SKM-1 treated with dmso at 0.1 percent for 144 hours (cell line): ENCODE results near the gene DNM1L.

Source experiments
- DNase-seq: peaks from one replicate; lab custom pipeline; 2025; ENCODE audit not compliant: unreplicated experiment; lab: John Stamatoyannopoulos, UW

The DNM1L gene

DNA sequence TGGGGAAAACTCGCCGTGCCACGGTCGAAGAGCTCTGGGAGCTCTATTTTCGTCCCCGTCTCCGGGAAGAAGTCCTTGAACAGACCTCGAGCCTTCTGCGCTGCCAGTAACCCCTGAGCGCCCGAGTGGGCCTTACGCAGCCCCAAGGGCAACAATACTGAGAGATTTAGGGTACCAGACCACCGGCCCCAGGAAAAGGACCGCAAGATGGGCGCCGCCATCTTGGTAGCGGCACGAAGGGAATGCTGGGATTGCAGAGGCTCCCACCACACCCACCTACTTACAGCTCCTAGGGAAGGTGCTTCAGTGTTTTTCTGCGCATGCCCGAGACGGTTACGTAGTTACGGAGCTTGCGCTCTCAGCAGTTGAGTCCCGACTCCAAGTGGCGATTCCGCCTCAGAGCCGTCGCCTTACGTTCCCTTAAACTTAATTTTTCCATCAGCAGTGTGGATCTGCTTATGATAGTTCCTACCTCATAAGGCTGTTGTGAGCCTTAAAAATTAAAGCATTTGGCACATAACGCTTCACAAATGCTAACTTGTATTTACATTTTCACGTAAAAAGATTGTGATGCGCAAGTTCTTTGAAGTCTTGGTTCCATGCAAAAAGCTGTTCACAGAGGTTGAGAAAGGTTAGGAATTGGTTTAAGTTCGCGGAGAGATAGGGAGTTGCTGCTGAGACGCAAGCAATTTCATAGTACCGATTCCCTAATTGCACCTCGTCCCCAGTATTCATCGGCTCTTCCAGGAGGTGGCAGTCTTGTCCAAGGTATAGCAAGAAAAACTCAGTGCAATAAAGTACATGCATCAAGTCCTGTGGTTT is 76.8 kb downstream of the DNM1L start, which contains the start of gene YARS2:
Gene YARS2 (minus strand): TSS at position 244 of the 822 bp plus-strand sequence. CDS start 23 bp downstream, at position 221.
- DNase-seq: peak; percentile 72

DNA sequence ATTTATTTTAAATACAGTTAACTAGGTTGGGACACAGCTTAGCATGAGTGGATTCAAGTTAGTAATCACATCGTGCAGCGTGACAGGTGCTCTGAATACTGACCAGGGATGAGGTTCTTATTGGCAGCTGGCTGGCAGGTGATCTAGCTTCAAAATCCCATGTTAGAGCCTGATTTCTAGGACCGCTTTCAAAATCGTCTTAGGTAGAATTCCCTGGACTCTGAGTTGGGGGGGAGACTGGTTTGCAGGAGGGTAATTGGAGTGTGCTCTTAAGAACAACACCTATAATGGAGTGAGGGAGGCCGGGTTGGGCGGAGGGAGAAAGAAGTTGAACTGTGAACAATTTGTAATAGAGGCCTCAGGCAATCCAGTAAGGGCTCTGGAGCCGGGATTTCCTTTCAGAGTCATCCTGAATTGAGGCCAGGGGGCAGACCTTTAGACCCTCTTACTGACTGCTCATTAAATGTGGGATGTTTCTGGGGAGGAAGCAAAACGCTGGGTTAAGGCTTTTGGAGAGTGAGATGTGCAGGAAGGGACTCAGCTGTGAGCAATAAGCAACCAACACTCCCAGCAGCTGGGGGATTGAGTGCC is 77.5 kb downstream of the DNM1L start:
- no peak for DNase-seq

DNA sequence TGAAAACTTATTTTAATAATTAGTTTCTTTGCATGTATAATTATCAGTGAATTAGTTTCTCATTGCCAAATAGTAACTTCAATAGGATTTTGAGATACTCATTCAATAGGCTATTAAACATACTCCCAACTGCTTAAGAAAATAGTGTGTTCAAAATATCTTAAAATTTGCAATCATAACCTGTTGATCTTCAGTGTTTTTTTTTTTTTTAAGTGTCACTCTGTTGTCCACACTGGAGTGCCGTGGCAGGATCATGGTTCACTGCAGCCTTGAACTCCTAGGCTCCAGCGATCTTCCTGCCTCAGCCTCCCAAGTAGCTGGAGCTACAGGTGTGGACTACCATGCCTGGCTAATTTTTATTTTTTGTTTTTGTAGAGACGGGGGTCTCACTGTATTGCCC is 78.1 kb downstream of the DNM1L start:
- no peak for DNase-seq

DNA sequence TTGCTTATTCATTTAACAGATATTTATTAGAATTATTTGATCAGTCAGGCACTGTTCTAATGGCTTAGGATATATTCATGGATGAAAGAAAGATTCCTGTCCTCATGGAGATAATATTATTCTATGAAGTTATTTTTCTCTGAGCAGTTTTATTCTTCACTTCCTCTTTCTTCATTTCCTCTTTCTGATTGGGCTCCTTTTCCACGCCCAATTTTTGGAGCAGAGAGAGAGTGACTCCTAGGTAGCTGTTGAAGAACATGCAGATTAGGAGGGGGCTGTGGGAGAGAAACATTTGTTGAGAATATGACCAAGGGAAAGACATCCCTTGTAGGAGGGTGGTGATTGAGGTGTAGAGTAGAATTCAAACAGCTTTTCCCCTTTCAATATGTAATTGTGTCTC is 82.6 kb downstream of the DNM1L start:
- peak; percentile 44 for DNase-seq

DNA sequence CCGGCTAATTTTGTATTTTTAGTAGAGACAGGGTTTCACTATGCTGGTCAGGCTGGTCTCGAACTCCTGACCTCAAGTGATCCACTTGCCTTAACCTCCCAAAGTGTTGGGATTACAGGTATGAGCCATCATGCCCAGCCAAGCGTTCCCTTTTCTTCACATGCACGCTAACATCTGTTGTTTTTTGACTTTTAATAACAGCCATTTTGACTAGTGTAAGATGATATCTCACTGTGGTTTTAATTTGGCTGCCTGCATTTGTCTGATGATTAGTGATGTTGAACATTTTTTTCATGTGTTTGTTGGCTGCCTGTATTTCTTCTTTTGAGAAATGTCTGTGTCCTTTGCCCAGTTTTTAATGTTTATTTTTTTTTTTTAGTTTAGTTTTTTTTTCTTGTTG is 86.8 kb downstream of the DNM1L start:
- DNase-seq: no peak

DNA sequence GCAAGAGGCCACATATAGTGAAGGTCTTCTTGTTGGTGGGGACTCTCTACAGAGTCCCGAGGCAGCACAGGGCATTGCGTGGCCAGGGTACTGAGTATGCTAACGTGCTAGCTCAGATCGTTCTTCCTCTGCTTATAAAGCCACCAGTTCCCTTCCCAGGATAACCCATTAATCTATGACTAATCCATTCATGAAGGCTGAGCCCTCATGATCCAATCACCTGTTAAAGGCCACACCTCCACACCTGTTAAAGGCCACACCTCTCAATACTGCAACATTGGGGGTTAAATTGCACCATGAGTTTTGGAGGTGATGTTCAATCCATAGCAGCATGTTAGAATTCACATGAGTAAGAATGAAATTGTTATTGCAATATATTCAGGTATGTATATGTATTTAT is 89.4 kb downstream of the DNM1L start:
- DNase-seq: no peak

DNA sequence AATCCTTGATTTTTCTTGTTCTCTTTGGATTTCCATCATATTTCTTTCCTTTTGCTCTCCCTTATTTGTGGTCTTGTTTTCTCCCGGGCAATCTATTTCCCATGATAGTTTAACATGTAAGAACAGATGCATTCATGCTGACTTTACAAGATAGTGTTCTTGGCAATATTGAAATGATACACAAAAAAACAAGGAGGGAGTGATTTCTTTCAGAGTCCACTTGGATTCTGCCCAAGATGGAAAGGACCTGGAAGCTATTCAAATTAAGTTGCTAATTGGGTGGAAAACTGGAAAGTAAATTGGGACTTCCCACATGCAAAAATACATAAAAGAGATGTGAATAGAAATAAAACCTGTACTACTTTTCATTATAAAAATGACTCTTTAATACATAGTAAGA is 91.0 kb downstream of the DNM1L start:
- no peak for DNase-seq

DNA sequence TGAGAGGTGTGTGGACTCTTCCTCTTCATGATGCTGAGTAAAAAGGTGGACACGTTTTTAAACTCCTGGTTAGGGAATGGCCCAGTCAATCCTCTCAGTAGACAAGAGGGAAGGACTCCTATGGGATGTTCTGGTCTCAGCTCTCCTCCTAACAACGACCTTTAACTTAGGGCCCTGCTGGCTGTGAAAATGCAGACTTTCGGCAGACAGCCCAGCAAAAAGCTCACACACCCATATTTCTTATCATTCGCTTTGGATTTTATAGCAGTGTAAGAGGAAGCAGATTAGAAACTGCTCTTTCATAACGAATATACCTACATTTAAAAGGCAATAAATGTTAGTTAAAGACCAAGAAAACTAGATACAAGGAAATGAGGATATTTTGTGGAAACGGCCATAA is 94.6 kb downstream of the DNM1L start:
- DNase-seq: no peak

DNA sequence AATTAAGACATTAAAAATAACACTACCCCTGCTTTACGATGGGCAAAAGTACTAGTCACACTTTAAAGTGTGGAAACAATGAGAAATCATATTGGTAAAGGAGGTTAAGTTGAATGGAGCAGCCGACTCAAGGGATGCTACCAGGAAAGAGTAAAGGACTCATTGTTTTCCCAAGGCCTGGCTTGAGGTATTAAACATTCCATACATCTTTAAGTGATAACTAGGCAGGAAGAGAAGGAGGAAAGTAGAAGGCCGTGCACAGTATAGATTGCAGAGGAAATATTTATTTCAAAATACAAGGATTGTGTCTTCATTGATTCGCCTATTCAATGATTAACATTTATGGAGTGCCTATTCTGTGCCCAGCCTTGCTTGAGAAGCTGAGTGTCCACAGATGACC is 97.2 kb downstream of the DNM1L start:
- DNase-seq: no peak

DNA sequence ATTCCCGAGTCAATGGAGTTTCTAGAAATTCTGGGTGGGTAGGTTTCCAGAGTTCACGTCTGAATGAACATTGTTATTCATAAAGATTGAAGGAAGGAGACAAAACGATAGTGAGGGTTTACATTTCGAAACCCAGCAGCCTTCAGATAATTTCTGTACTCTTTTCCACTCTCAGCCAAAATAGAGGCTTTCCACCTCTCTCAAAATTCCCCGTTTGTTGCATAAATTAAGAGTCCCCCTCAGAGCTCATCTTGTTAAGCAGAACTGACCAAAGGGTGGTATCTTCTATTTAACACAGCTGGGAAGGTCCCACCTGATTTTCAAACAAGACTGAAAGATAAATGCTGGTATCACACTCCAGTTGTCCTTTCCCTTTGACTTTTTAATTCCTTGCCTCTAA is 98.1 kb downstream of the DNM1L start:
- no peak for DNase-seq

DNA sequence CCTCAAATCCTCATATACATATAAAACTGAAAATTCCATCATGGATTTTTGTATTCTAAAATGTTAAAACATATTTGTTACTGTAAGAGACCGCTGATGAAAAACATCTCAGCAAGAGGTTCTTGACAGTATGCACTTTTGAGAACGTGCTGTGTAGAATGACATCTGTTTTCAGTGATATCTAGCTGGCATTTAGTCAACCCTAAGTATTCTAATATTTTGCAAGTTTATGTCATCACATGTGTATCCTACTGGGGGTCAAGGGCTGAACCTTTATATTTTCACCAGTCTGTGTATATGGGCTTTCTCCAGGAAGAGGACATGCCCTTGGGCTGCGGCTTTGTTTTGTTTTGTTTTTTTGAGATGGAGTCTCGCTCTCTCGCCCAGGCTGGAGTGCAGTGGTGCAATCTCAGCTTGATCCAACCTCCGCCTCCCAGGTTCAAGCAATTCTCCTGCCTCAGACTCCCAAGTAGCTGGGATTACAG is 98.6 kb downstream of the DNM1L start:
- no peak for DNase-seq

DNA sequence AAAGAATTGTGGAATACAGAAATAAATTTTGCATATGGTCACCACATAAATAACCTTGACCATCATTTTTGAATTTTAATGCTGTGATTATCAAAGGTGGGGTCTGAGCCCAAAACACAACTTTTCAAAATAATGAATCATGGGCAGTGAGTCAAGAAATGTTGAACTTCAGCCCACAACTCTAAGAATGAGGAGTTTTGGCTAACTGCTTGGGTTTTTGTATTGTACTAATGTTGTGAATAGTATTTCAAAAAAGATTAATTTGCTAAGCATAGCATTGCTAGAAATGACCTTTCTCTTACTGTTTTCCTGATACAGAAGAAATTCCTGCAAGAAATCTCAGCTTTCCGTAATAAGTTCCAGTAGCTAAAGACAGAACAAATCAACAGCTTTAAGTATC is 101.0 kb downstream of the DNM1L start:
- DNase-seq: no peak

DNA sequence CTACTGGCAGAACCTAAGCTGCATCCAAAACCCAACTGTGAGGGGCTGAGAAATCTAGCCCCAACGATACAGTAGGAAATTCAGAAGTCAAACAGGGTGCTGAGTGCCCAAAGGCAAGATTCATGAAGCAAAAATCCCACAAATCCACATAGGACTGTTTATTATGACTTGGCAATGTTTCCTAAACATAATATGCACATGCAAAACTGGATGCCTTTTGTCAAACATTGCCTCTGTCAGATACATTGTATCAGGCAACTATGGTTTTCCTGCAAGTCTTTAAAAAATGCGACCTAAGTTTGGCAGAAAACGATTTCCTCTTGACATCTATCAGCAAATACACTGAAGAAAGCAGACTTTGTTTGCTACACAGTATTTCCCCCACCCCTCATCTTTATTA is 103.9 kb downstream of the DNM1L start:
- no peak for DNase-seq

DNA sequence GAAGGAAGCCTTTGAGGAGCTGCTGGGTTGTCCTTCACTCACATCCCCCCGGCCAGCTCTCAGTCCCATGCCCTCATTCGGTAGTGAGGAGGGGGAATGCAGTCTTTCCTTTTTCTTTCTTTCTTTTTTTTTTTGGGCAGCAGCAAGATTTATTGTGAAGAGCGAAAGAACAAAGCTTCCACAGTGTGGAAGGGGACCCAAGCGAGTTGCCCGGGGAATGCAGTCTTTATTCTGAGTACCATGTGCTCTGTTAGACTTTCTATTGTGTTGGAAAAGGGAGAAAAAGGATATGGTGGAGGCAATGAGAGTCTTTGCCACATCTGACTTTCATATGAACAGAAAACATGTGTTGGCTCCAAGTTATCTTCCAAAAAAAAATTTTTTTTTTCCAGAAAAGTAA is 106.5 kb downstream of the DNM1L start:
- DNase-seq: no peak

DNA sequence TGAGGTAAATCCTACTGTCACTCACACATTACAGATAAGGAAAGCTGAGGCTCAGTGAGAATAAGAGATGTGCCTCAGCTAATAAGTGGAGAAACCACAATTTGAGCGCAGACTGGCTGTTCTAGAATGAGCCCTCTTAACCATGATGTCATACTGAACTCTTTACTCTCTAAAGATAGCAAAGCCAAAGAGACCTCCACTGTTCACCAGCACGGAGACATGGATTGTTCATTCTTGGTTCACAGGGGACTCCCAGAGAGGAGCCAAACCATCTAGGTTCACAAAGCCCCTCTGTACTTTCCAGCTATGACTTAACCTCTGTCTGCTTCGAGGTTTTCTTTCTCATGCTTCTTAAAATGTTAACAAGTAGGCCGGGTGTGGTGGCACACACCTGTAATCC is 109.3 kb downstream of the DNM1L start:
- DNase-seq: no peak

DNA sequence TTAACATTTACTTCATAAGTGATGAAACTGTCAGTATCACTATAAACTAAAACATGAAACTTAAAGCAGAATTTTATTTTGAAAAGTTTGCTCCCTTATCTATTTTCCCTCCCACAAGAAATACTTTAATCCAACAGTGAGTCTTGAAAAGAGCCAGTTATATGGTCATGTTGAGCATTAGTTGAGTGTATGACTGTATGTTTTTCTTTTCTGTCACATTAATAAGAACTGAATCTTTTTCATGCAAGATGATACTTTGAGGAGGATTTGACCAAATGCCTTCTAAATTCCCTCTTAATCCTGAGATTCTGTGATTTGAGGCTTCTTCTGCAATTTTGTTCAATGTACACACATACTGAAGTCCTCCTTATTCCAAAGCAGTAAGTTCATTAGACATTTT is 110.3 kb downstream of the DNM1L start:
- DNase-seq: no peak

DNA sequence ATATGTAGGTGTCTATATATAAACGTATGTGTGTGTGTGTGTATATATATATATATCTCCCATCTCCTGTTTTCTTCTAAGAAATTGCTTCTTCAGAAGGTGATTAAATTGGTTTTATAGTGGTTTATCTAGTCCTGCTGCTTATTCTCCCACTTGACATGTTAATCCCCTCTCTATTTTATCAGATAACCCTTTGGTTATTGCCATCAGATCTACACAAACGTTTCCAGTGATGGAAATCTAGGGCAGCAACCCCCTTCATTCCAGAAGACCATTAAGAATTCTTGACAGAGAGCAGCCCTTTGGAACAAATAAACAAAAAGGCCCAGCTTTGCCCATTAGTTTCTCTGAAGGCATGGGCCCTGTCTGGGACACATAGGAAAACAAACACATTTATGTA is 110.8 kb downstream of the DNM1L start:
- DNase-seq: no peak

DNA sequence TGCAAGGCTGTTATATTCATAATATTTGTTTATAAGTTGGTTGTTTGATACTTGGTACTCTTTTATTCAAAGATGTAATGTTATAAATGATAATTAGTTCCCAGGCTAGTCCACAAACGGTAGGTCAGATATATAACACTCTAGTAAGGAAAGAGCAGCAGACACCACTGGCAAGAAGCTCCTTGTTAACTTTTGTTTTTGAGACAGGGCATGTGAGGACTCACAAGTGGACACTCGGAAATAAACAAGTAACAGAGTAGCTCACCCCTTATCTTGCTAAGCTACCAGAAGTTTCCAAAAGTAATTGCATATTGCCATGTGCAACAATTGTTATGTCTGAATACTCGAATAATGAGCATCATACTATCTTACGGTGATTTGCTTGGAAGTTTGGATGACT is 115.2 kb downstream of the DNM1L start:
- no peak for DNase-seq
